ENCODE data around the gene MED14. TPM values are rescaled to one million over a fixed set of nuclear protein-coding genes. Genes with fewer than 3 reads are reported as not detected.
"Not testable (repeated sequence)": the region's sequence is repeated elsewhere in the genome, so short reads cannot be mapped to it uniquely, and the experiment has no call there.

MED14 gene
- 39.9 and 47.0 TPM in 2 replicates for total RNA-seq (2021)
- Bru-seq, nascent RNA, result percentile 71 among the genes with signal in this experiment
- percentile 81 among the genes with signal in this experiment for BruChase-seq, experiment 1, labeled RNA remaining after a 2-hour chase
- BruChase-seq, experiment 2, labeled RNA remaining after a 6-hour chase, result percentile 77 among the genes with signal in this experiment
- long read RNA-seq, full-length matches to known transcripts, result 1 of 8 reads
- long read RNA-seq, partial matches to known transcripts, result 2 of 8 reads
- long read RNA-seq, other reads (novel, unspliced or antisense), result 5 of 8 reads

- H3K27ac ChIP-seq, result peak within 1 kb of the TSS; percentile 74
- H3K27me3 ChIP-seq (ENCODE audit: insufficient read depth, low read depth), result no peaks in the 10 kb centered on the region
- peak within 1 kb of the TSS; percentile 58 for H3K4me3 ChIP-seq
- no peaks in the 10 kb centered on the region for H4K20me1 ChIP-seq (ENCODE audit: insufficient read depth)
- no peaks in the 10 kb centered on the region for H3K36me3 ChIP-seq (ENCODE audit: low read depth)
- peaks cover 23% of the 10 kb centered on the region for H3K79me2 ChIP-seq (ENCODE audit: low read depth)
- intact Hi-C loops (cut with micrococcal nuclease; ENCODE audit: unreplicated experiment), result loop anchor here (2.0 to 5.0 kb wide), 2 partner anchors 57 to 173 kb away; no protein-coding TSS in a partner anchor
- TF ChIP-seq EZH2 (IDR thresholded peaks at IDR 0.05; ENCODE audit: low read depth), result no peak
- peak; percentile 45; the same call in 1 of the 2 replicates for TF ChIP-seq CTCF (conservative IDR thresholded peaks at IDR 0.05)
- H3K9me3 ChIP-seq (ENCODE audit: insufficient read depth, low read depth), result no peaks in the 10 kb centered on the region
- ChIA-PET POLR2A (ENCODE audit: unreplicated experiment) (interaction anchor here (0.6 kb wide), 1 partner anchor 473 kb away, joined by 5 read pairs; no protein-coding TSS in a partner anchor), CTCF (no interaction called here)
- BruUV-seq (replicated peaks), result no TSS peak
- no peaks in the 10 kb centered on the region for H3F3A ChIP-seq (ENCODE audit: insufficient read depth, low read depth)
- peak; percentile 62 to 73 for DNase-seq
- peak within 1 kb of the TSS; percentile 73 for H3K4me2 ChIP-seq
- peak within 1 kb of the TSS; percentile 68; the same call in 1 of the 2 replicates for H2AFZ ChIP-seq
- H3K9me2 ChIP-seq (ENCODE audit: insufficient read depth), result no peaks in the 10 kb centered on the region
- no peaks in the 10 kb centered on the region; the same call in 1 of the 2 replicates for H3K4me1 ChIP-seq (replicated peaks; ENCODE audit: insufficient read depth)
Observed at GRCh38 chrX:40735325-40736169, at the start of gene MED14. Gene MED14 (minus strand): TSS chrX:40735542. CDS start chrX:40735412, 130 bp downstream.

- Histone ChIP-seq H3K4me1 (replicated peaks; ENCODE audit: insufficient read depth) (peaks cover 3% of the 10 kb centered on the region), H3K79me2 (ENCODE audit: low read depth) (no peaks in the 10 kb centered on the region), H3K36me3 (ENCODE audit: low read depth) (no peaks in the 10 kb centered on the region), H3F3A (ENCODE audit: insufficient read depth, low read depth) (no peaks in the 10 kb centered on the region), H3K9me3 (ENCODE audit: insufficient read depth, low read depth) (no peaks in the 10 kb centered on the region), H3K4me3 (no peak overlapping the region), H3K9me2 (ENCODE audit: insufficient read depth) (no peaks in the 10 kb centered on the region), H3K27ac (peak overlapping the region; percentile 76), H3K4me2 (no peak overlapping the region), H2AFZ (no peak overlapping the region), H4K20me1 (ENCODE audit: insufficient read depth) (no peaks in the 10 kb centered on the region), H3K27me3 (ENCODE audit: insufficient read depth, low read depth) (no peaks in the 10 kb centered on the region)
- peak in 1 of 2 experiments; percentile 72 for DNase-seq
- ChIA-PET POLR2A (ENCODE audit: unreplicated experiment) (no interaction called here), CTCF (interaction anchor here (0.6 kb wide), 1 partner anchor 12 kb away, joined by 4 read pairs; no protein-coding TSS in a partner anchor)
- intact Hi-C loops (cut with micrococcal nuclease; ENCODE audit: unreplicated experiment), result no loop called here
- no TSS peak for BruUV-seq (replicated peaks)
- no peak for TF ChIP-seq CTCF (conservative IDR thresholded peaks at IDR 0.05)
- no peak for TF ChIP-seq EZH2 (IDR thresholded peaks at IDR 0.05; ENCODE audit: low read depth)
Observed at GRCh38 chrX:40784516-40785151, 49.3 kb upstream of the MED14 start.

GRCh38 chrX:40782644-40783259 lies 47.4 kb upstream of the MED14 start:
- H3K27ac ChIP-seq; H2AFZ ChIP-seq; H3K9me2 ChIP-seq (ENCODE audit: insufficient read depth); POLR2A ChIA-PET (ENCODE audit: unreplicated experiment); H4K20me1 ChIP-seq (ENCODE audit: insufficient read depth); H3F3A ChIP-seq (ENCODE audit: insufficient read depth, low read depth); intact Hi-C loops (cut with micrococcal nuclease; ENCODE audit: unreplicated experiment); H3K9me3 ChIP-seq (ENCODE audit: insufficient read depth, low read depth); H3K4me3 ChIP-seq; H3K27me3 ChIP-seq (ENCODE audit: insufficient read depth, low read depth); H3K79me2 ChIP-seq (ENCODE audit: low read depth); H3K4me2 ChIP-seq; H3K4me1 ChIP-seq (replicated peaks; ENCODE audit: insufficient read depth); BruUV-seq (replicated peaks); DNase-seq; CTCF ChIA-PET; H3K36me3 ChIP-seq (ENCODE audit: low read depth): not testable (repeated sequence)
